IMR-90 (cell line): Measurements from ENCODE around the gene DENND2D. TPM values are rescaled to one million over a fixed set of nuclear protein-coding genes. Genes with fewer than 3 reads are reported as not detected.

ENCODE experiments used
- ATAC-seq: fragments of 200-7000 bp; cut with Tn5 transposase; 2 replicates; pipeline ENCODE4 v1.9.1; 2020; ENCODE audit warnings: low read depth, mild to moderate bottlenecking, moderate library complexity
- BruUV-seq: library from RNA; stranded (reverse); fragments of 400-500 nt; replicated peaks from 2 replicates; lab custom pipeline; 2021; lab: Mats Ljungman, UMichigan
- CTCF ChIA-PET: fragments of 300-600 bp; formaldehyde crosslinking; extraction: SDS; loops from one replicate; lab custom pipeline; 2021; ENCODE audit warnings: antibody characterized with exemption; lab: Yijun Ruan, JAX
- POLR2A ChIA-PET: fragments of 300-600 bp; sonication (Branson Sonifier 250); formaldehyde crosslinking; loops from one replicate; lab custom pipeline; 2022; ENCODE audit warnings: antibody characterized with exemption; ENCODE audit not compliant: unreplicated experiment; lab: Charles Lee
- DNase-seq: peaks from one replicate; pipeline ENCODE4 v3.0.0; 2013
- H2AFZ ChIP-seq: replicated peaks from 2 replicates; pipeline ENCODE3; 2013; ENCODE audit warnings: low read length, mild to moderate bottlenecking; ENCODE audit not compliant: poor library complexity
- H2AK5ac ChIP-seq: 2 replicates; pipeline ENCODE4 v1.6.1; 2013; ENCODE audit warnings: low read depth, low read length, inconsistent platforms
- H2AK9ac ChIP-seq: replicated peaks from 2 replicates; pipeline ENCODE3; 2013; ENCODE audit warnings: mild to moderate bottlenecking, low read depth, low read length, moderate library complexity; ENCODE audit not compliant: poor library complexity
- H2BK120ac ChIP-seq: 2 replicates; pipeline ENCODE4 v1.6.1; 2013; ENCODE audit warnings: low read depth, low read length, inconsistent platforms
- H2BK15ac ChIP-seq: 3 replicates; pipeline ENCODE4 v1.6.1; 2013; ENCODE audit warnings: low read depth, low read length, inconsistent platforms
- H2BK20ac ChIP-seq: 2 replicates; pipeline ENCODE4 v1.6.1; 2013; ENCODE audit warnings: low read depth, mild to moderate bottlenecking, inconsistent platforms, low read length, moderate library complexity
- H2BK5ac ChIP-seq: 2 replicates; pipeline ENCODE4 v1.6.1; 2013; ENCODE audit warnings: mild to moderate bottlenecking, low read depth, low read length, inconsistent platforms; ENCODE audit not compliant: poor library complexity, severe bottlenecking
- H3K14ac ChIP-seq: replicated peaks from 2 replicates; pipeline ENCODE4 v1.6.1; 2013; ENCODE audit warnings: low read depth, low read length, inconsistent platforms
- H3K18ac ChIP-seq: 2 replicates; pipeline ENCODE4 v1.6.1; 2013; ENCODE audit warnings: low read depth, low read length, control low read depth
- H3K23ac ChIP-seq: 2 replicates; pipeline ENCODE4 v1.6.1; 2013; ENCODE audit warnings: low read depth, low read length, inconsistent platforms
- H3K27ac ChIP-seq: 2 replicates; pipeline ENCODE4 v1.5.1; 2013; ENCODE audit warnings: mild to moderate bottlenecking, control low read depth, low read length; ENCODE audit not compliant: insufficient read depth
- H3K27me3 ChIP-seq: 2 replicates; pipeline ENCODE4 v1.6.1; 2013; ENCODE audit warnings: low read length; ENCODE audit not compliant: control insufficient read depth, insufficient read depth
- H3K36me3 ChIP-seq: 2 replicates; pipeline ENCODE4 v1.6.1; 2013; ENCODE audit warnings: low read length, mixed read lengths; ENCODE audit not compliant: control insufficient read depth, insufficient read depth
- H3K4ac ChIP-seq: 2 replicates; pipeline ENCODE4 v1.6.1; 2013; ENCODE audit warnings: low read depth, low read length, inconsistent platforms
- H3K4me1 ChIP-seq: 2 replicates; pipeline ENCODE4 v1.6.1; 2013; ENCODE audit warnings: low read length, mixed read lengths; ENCODE audit not compliant: control insufficient read depth, insufficient read depth
- H3K4me2 ChIP-seq: 2 replicates; pipeline ENCODE4 v1.6.1; 2013; ENCODE audit warnings: low read depth, mild to moderate bottlenecking, control low read depth, low read length, moderate library complexity
- H3K4me3 ChIP-seq: 2 replicates; pipeline ENCODE4 v1.5.1; 2013; ENCODE audit warnings: low read depth, mild to moderate bottlenecking, control low read depth, low read length, moderate library complexity; ENCODE audit not compliant: insufficient read depth
- H3K56ac ChIP-seq: 2 replicates; pipeline ENCODE4 v1.6.1; 2013; ENCODE audit warnings: low read length, inconsistent platforms; ENCODE audit not compliant: insufficient read depth; ENCODE audit errors: extremely low read depth
- H3K79me1 ChIP-seq, 2 experiments: 2 replicates each; pipeline ENCODE4 v1.6.1; 2013; ENCODE audit warnings: low read length in 2 of 2, inconsistent platforms in 1 of 2, low read depth in 1 of 2
- H3K9ac ChIP-seq: 2 replicates; pipeline ENCODE4 v1.6.1; 2013; ENCODE audit warnings: low read depth, low read length, control low read depth
- H3K9me1 ChIP-seq: 2 replicates; pipeline ENCODE4 v1.6.1; 2013; ENCODE audit warnings: low read length, inconsistent platforms; ENCODE audit not compliant: insufficient read depth
- H3K9me3 ChIP-seq: 2 replicates; pipeline ENCODE4 v1.6.1; 2013; ENCODE audit warnings: low read length; ENCODE audit not compliant: control insufficient read depth, insufficient read depth
- H4K20me1 ChIP-seq: 2 replicates; pipeline ENCODE4 v1.6.1; 2013; ENCODE audit warnings: low read length, inconsistent platforms; ENCODE audit not compliant: insufficient read depth
- H4K5ac ChIP-seq: 2 replicates; pipeline ENCODE4 v1.6.1; 2013; ENCODE audit warnings: mild to moderate bottlenecking, low read depth, low read length, control low read depth
- H4K8ac ChIP-seq, 2 experiments: 2 replicates each; pipeline ENCODE4 v1.6.1; 2013; ENCODE audit warnings: low read depth in 2 of 2, low read length in 2 of 2, control low read depth in 1 of 2, inconsistent platforms in 1 of 2
- H4K91ac ChIP-seq: 2 replicates; pipeline ENCODE4 v1.6.1; 2013; ENCODE audit warnings: low read depth, low read length, inconsistent platforms; ENCODE audit not compliant: insufficient read depth
- CEBPB ChIP-seq: IDR thresholded peaks from 2 replicates; pipeline ENCODE4 v1.6.1; 2012; ENCODE audit warnings: low read depth, low read length, improper control_type of control experiment
- MAFK ChIP-seq: IDR thresholded peaks from 2 replicates; pipeline ENCODE4 v1.6.1; 2012; ENCODE audit warnings: low read depth, low read length, improper control_type of control experiment
- MXI1 ChIP-seq: IDR thresholded peaks from 2 replicates; pipeline ENCODE4 v1.6.1; 2012; ENCODE audit warnings: low read depth, mild to moderate bottlenecking, low read length, moderate library complexity, borderline replicate concordance
- NFE2L2 ChIP-seq: fragments of 150-350 bp; IDR thresholded peaks from 2 replicates; pipeline ENCODE4 v1.6.1; 2016; ENCODE audit warnings: low read depth, mild to moderate bottlenecking, low read length
- POLR2A ChIP-seq: IDR thresholded peaks from 2 replicates; pipeline ENCODE4 v1.6.1; 2012; ENCODE audit warnings: mild to moderate bottlenecking, low read depth, low read length
- RCOR1 ChIP-seq: IDR thresholded peaks from 2 replicates; pipeline ENCODE4 v1.6.1; 2012; ENCODE audit warnings: mild to moderate bottlenecking, low read length, improper control_type of control experiment; ENCODE audit not compliant: insufficient replicate concordance
- RFX5 ChIP-seq: IDR thresholded peaks from 2 replicates; pipeline ENCODE4 v1.8.0; 2012; ENCODE audit warnings: low read depth, mild to moderate bottlenecking, low read length, moderate library complexity
- SMC3 ChIP-seq: fragments of 150-350 bp; IDR thresholded peaks from 2 replicates; pipeline ENCODE4 v1.6.1; 2016; ENCODE audit warnings: low read depth, mild to moderate bottlenecking, antibody characterized with exemption, low read length, moderate library complexity
- WGBS, 2 experiments: methylation state at CpG; one replicate each; pipeline versions ENCODE4 v1.1.5 to v1.1.7; 2013; ENCODE audit warnings: missing lambda C conversion rate in 2 of 2; ENCODE audit not compliant: insufficient read length in 1 of 2; ENCODE audit errors: extremely low coverage in 2 of 2; 5-methylcytosine and 5-hydroxymethylcytosine counted together
- dilution Hi-C: fragments of 300-500 bp; cut with HindIII; formaldehyde crosslinking; loops from one replicate; pipeline ENCODE4 v1.14.3; 2018; ENCODE audit warnings: low sequenced_read_pairs; ENCODE audit not compliant: unreplicated experiment
- in situ Hi-C: fragments of 300-500 bp; cut with MboI; formaldehyde crosslinking; loops from 3 replicates; pipeline ENCODE4 v1.14.3; 2019; ENCODE audit warnings: low sequenced_read_pairs, inconsistent platforms, mixed read lengths
- intact Hi-C: fragments of 100-400 bp; cut with micrococcal nuclease; formaldehyde crosslinking; loops from 2 replicates; pipeline ENCODE4 v1.10.0; 2022
- polyA plus RNA-seq, 3 experiments: library from polyadenylated mRNA; depleted of rRNA; stranded (reverse); fragments of >200 nt; gene quantifications; 2 replicates each; pipeline ENCODE4 v1.2.3, GENCODE V29; 2012; ENCODE audit warnings: low replicate concordance in 1 of 3
- total RNA-seq: library from RNA; depleted of rRNA; stranded (reverse); fragments of >200 nt; gene quantifications from 2 replicates; pipeline ENCODE4 v1.2.3, GENCODE V29; 2012
- TF ChIP-seq, protein P1 (sequence below): conservative IDR thresholded peaks from 2 replicates; pipeline ENCODE4 v1.5.1; 2012; ENCODE audit warnings: mild to moderate bottlenecking, low read depth, low read length, improper control_type of control experiment
- TF ChIP-seq, protein P2 (sequence below): fragments of 150-350 bp; IDR thresholded peaks from 2 replicates; pipeline ENCODE4 v1.6.1; 2017; ENCODE audit warnings: mild to moderate bottlenecking, antibody characterized with exemption, low read length, low read depth

The DENND2D gene
- total and polyA plus RNA-seq, 2 of the 4 experiments (the other 2 are of a cell fraction) = 0.86 to 0.90 TPM

DNA sequence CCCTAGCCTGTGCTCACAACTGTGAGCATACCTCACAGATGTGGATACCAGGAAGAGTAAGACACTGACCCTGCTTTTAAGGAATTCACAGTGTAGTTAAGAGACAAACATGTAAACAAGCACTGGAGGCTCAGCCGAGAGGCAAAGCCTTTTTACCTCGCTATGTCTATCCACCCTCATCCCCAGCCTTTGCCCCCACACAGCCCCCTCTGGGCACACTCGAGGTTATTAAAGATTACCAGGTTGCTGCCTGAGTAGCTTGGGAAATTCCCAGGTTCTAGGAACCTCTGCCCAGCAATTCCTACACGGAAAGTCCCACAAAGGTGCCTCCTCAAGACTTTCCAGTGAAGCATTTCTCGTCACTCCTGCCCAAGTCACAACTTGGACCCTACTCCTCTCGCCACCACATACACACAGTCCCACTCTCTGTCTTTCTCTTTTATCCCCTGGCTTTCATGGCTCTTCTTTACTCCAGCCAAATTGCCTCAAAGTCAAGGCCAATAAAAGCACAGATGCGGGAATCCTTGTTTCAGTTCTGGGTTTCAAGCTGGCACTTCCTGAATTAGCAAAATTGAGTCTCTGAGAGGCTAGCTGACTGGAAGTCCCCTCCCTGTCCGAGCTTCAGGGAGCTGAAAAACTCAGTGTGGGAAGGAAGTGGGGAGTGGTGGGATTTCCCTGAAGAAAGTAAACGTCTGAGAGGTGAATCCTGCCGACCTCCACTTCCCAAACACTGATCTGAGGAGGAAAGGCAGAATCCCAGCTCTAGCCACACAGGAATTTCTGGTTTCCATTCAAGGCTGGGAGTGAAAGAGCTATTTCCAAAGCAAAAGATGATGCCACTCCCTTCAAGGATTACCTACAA is 7.6 kb downstream of the DENND2D start:
- POLR2A ChIA-PET = no interaction called here
- H4K20me1 ChIP-seq = no peaks in the 10 kb centered on the region
- no peak overlapping the region for H3K9ac ChIP-seq
- peak overlapping the region; percentile 98 for H2BK20ac ChIP-seq
- 100% methylated on average over 2 of the region's 10 CpGs; no CpG with 5 or more reads in 1 of the 2 experiments for WGBS, 2 experiments
- in situ Hi-C loops = no loop called here
- DNase-seq = peak; percentile 21
- H3K4ac ChIP-seq = peak overlapping the region; percentile 88
- 0 out of 4 replicates have a peak, but pooled peaks cover 0 to 5% of the 10 kb centered on the region in 2 experiments for H3K79me1 ChIP-seq
- H3K4me1 ChIP-seq = peaks cover 35% of the 10 kb centered on the region
- peak overlapping the region; percentile 84 for H2BK5ac ChIP-seq
- H2AFZ ChIP-seq = peak overlapping the region; percentile 46
- no peaks in the 10 kb centered on the region for H3K9me3 ChIP-seq
- CTCF ChIA-PET = interaction anchor here (1.0 kb wide), 1 partner anchor 66 kb away, joined by 3 read pairs; no protein-coding TSS in a partner anchor
- H3K4me3 ChIP-seq = no peak overlapping the region
- H2AK9ac ChIP-seq = no peak overlapping the region
- H3K14ac ChIP-seq = peak overlapping the region; percentile 79
- H3K23ac ChIP-seq = peak overlapping the region; percentile 63; the same call in 1 of the 2 replicates
- H4K91ac ChIP-seq = peak overlapping the region; percentile 75; the same call in 1 of the 2 replicates
- peaks cover 20% of the 10 kb centered on the region for H3K9me1 ChIP-seq
- intact Hi-C loops = no loop called here
- H4K8ac ChIP-seq = peak overlapping the region; percentile 33 to 66; a peak in 3 of 4 replicates
- H3K36me3 ChIP-seq = no peaks in the 10 kb centered on the region
- H3K27me3 ChIP-seq = 0 out of 2 replicates have a peak, but pooled peaks cover 2% of the 10 kb centered on the region
- peak overlapping the region; percentile 92 for H2BK120ac ChIP-seq
- no TSS peak for BruUV-seq
- peak overlapping the region; percentile 76 for H4K5ac ChIP-seq
- peak overlapping the region; percentile 79 for H3K18ac ChIP-seq
- H3K4me2 ChIP-seq = peak overlapping the region; percentile 20; the same call in 1 of the 2 replicates
- peak overlapping the region; percentile 13; the same call in 1 of the 2 replicates for H3K27ac ChIP-seq
- H3K56ac ChIP-seq = no peak overlapping the region
- H2BK15ac ChIP-seq = peak overlapping the region; percentile 75
- 0 out of 2 replicates have a peak, but pooled peaks have one; percentile 2 for ATAC-seq
- TF ChIP-seq, protein P1, sequence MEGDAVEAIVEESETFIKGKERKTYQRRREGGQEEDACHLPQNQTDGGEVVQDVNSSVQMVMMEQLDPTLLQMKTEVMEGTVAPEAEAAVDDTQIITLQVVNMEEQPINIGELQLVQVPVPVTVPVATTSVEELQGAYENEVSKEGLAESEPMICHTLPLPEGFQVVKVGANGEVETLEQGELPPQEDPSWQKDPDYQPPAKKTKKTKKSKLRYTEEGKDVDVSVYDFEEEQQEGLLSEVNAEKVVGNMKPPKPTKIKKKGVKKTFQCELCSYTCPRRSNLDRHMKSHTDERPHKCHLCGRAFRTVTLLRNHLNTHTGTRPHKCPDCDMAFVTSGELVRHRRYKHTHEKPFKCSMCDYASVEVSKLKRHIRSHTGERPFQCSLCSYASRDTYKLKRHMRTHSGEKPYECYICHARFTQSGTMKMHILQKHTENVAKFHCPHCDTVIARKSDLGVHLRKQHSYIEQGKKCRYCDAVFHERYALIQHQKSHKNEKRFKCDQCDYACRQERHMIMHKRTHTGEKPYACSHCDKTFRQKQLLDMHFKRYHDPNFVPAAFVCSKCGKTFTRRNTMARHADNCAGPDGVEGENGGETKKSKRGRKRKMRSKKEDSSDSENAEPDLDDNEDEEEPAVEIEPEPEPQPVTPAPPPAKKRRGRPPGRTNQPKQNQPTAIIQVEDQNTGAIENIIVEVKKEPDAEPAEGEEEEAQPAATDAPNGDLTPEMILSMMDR = no peak
- TF ChIP-seq MAFK (no peak), RFX5 (no peak), RCOR1 (no peak), CEBPB (no peak), SMC3 (no peak), NFE2L2 (no peak), POLR2A (no peak), MXI1 (no peak)
- TF ChIP-seq, protein P2, sequence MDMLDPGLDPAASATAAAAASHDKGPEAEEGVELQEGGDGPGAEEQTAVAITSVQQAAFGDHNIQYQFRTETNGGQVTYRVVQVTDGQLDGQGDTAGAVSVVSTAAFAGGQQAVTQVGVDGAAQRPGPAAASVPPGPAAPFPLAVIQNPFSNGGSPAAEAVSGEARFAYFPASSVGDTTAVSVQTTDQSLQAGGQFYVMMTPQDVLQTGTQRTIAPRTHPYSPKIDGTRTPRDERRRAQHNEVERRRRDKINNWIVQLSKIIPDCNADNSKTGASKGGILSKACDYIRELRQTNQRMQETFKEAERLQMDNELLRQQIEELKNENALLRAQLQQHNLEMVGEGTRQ = no peak
- dilution Hi-C loops = no loop called here
- H2AK5ac ChIP-seq = peak overlapping the region; percentile 24
